Upper lobe of right lung (tissue), 1 donor: ENCODE data around the gene EVA1B. TPM values are rescaled to one million over a fixed set of nuclear protein-coding genes. Genes with fewer than 3 reads are reported as not detected.

Experiments used
- ATAC-seq: fragments of 200-7000 bp; cut with Tn5 transposase; one replicate; pipeline ENCODE4 v1.9.1; 2020; ENCODE audit warnings: mild to moderate bottlenecking, moderate library complexity
- DNase-seq: peaks from one replicate; pipeline ENCODE4 v3.0.0-alpha.2; 2020
- H3K27ac ChIP-seq: fragments of 200-600 bp; one replicate; pipeline ENCODE4 v1.8.0; 2022
- H3K27me3 ChIP-seq: fragments of 200-600 bp; one replicate; pipeline ENCODE4 v1.8.0; 2022; ENCODE audit warnings: mild to moderate bottlenecking
- H3K36me3 ChIP-seq: fragments of 200-600 bp; one replicate; pipeline ENCODE4 v1.8.0; 2022
- H3K4me1 ChIP-seq: fragments of 200-600 bp; one replicate; pipeline ENCODE4 v1.8.0; 2022
- H3K4me3 ChIP-seq: fragments of 200-600 bp; one replicate; pipeline ENCODE4 v1.8.0; 2022; ENCODE audit warnings: mild to moderate bottlenecking
- H3K9me3 ChIP-seq: fragments of 200-600 bp; one replicate; pipeline ENCODE4 v1.8.0; 2022
- intact Hi-C: fragments of 100-400 bp; cut with DNase I; formaldehyde crosslinking; loops from one replicate; pipeline ENCODE4 v1.11.0; 2022
- total RNA-seq: library from RNA; stranded (reverse); fragmentation: NEBNext Ultra II Directional; extraction: Animal tissue kit (Norgen Biotek cat#: 25700); gene quantifications from one replicate; pipeline ENCODE4 v1.2.1, GENCODE V29; 2021
- TF ChIP-seq, protein P1 (sequence below): fragments of 200-600 bp; IDR thresholded peaks from one replicate; pipeline ENCODE4 v1.8.0; 2022; ENCODE audit warnings: antibody characterized with exemption
- donor health status: DM: no; HTN: yes; CAD: no; lungs with severe emphysema.

The EVA1B gene
- total RNA-seq, 1 donor from 2014 or later: 27.2 TPM

DNA sequence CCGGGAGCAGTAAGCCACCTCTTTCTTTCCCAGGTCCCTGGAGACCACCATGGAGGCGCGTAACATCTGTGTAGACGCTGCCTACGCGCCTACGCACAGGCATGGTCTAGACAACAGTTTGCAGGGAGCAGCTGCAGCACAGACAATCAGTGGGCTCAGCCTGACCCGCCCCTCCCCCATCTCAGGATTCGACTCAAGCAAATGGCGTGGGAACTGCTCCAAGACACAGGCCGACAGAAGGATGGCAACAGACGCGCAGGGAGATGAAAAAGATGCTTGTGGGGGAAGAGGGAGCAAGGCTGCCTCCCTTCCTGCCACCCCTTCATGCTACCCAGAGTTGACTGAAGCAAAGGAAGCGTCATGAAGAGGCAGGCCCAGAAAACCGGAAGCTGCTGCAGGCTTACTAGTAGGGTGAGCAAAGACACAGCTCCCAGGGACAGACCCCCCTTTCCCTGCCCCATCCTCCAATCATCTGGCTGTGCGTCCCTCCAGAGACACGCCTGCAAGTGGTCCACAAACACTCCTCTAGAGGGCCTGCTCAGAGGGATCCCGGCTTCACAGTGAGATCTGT, 42.7 kb upstream of the EVA1B start:
- H3K36me3 ChIP-seq: peaks cover 22% of the 10 kb centered on the region
- peak; percentile 62 for ATAC-seq
- H3K27ac ChIP-seq: peak overlapping the region; percentile 76

DNA sequence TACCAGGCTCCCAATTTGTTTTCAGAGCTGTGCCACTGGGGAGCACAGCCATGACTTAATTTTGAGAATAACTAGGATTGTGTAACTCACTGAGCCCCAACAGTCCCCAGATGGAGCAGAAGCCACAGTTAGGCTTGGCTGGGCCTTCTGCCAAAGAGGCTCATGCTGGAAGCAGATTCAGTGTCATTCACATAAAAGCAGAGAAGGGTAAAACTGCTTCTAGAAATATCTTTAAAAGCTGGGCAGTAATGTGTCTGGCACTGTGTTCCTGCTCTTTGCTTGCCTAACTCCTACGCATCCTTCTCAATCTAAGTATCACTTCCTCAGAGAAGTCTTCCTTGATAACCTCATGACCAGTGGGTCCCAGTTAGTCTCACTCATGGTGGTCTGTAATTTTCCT, 41.9 kb upstream of the EVA1B start:
- ATAC-seq (peak; percentile 69), DNase-seq (no peak)
- H3K9me3 ChIP-seq: no peaks in the 10 kb centered on the region
- intact Hi-C loops: no loop called here
- no peak overlapping the region for H3K4me3 ChIP-seq
- H3K27me3 ChIP-seq: no peaks in the 10 kb centered on the region
- peaks cover 40% of the 10 kb centered on the region for H3K4me1 ChIP-seq
- H3K27ac ChIP-seq: peak overlapping the region; percentile 76
- H3K36me3 ChIP-seq: peaks cover 22% of the 10 kb centered on the region
- TF ChIP-seq, protein P1, sequence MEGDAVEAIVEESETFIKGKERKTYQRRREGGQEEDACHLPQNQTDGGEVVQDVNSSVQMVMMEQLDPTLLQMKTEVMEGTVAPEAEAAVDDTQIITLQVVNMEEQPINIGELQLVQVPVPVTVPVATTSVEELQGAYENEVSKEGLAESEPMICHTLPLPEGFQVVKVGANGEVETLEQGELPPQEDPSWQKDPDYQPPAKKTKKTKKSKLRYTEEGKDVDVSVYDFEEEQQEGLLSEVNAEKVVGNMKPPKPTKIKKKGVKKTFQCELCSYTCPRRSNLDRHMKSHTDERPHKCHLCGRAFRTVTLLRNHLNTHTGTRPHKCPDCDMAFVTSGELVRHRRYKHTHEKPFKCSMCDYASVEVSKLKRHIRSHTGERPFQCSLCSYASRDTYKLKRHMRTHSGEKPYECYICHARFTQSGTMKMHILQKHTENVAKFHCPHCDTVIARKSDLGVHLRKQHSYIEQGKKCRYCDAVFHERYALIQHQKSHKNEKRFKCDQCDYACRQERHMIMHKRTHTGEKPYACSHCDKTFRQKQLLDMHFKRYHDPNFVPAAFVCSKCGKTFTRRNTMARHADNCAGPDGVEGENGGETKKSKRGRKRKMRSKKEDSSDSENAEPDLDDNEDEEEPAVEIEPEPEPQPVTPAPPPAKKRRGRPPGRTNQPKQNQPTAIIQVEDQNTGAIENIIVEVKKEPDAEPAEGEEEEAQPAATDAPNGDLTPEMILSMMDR: no peak

More for the DNA sequence above, 42.7 kb upstream of the EVA1B start:
- Histone ChIP-seq H3K4me1 (peaks cover 44% of the 10 kb centered on the region), H3K27me3 (no peaks in the 10 kb centered on the region), H3K4me3 (no peak overlapping the region), H3K9me3 (no peaks in the 10 kb centered on the region)
- TF ChIP-seq, protein P1: no peak
- DNase-seq: no peak
- intact Hi-C loops: no loop called here

GRCh38 chr1:36359911-36360550, 36.6 kb upstream of the EVA1B start:
- intact Hi-C loops: no loop called here
- H3K27ac ChIP-seq: no peak overlapping the region
- no peaks in the 10 kb centered on the region for H3K9me3 ChIP-seq

GRCh38 chr1:36359383-36359782, 35.9 kb upstream of the EVA1B start:
- TF ChIP-seq, protein P1: no peak
- no peaks in the 10 kb centered on the region for H3K9me3 ChIP-seq
- intact Hi-C loops: no loop called here
- no peaks in the 10 kb centered on the region for H3K27me3 ChIP-seq
- H3K27ac ChIP-seq: no peak overlapping the region
- H3K4me1 ChIP-seq: no peaks in the 10 kb centered on the region
- DNase-seq (no peak), ATAC-seq (no peak)
- no peak overlapping the region for H3K4me3 ChIP-seq
- peaks cover 65% of the 10 kb centered on the region for H3K36me3 ChIP-seq

More at GRCh38 chr1:36359911-36360550, 36.6 kb upstream of the EVA1B start:
- peaks cover 58% of the 10 kb centered on the region for H3K36me3 ChIP-seq
- no peak overlapping the region for H3K4me3 ChIP-seq
- H3K27me3 ChIP-seq: no peaks in the 10 kb centered on the region
- peak; percentile 86 for ATAC-seq
- DNase-seq: no peak
- peaks cover 3% of the 10 kb centered on the region for H3K4me1 ChIP-seq
- TF ChIP-seq, protein P1: no peak

- Histone ChIP-seq H3K4me1 (no peaks in the 10 kb centered on the region), H3K27me3 (no peaks in the 10 kb centered on the region), H3K4me3 (no peak overlapping the region), H3K36me3 (peaks cover 73% of the 10 kb centered on the region), H3K27ac (no peak overlapping the region), H3K9me3 (no peaks in the 10 kb centered on the region)
- intact Hi-C loops: no loop called here
- TF ChIP-seq, protein P1: no peak
- no peak for ATAC-seq
- no peak for DNase-seq
Observed at GRCh38 chr1:36358514-36359084, 35.2 kb upstream of the EVA1B start.
